ENCODE data around the gene MYH11. TPM values are rescaled to one million over a fixed set of nuclear protein-coding genes. Genes with fewer than 3 reads are reported as not detected.

The MYH11 gene
- polyA plus RNA-seq, 1 donor from 2014 or later = not detected

- Histone ChIP-seq H3K4me2 (ENCODE audit: low read length) (no peak overlapping the region), H3K9me2 (ENCODE audit: insufficient read depth, low read length) (no peaks in the 10 kb centered on the region), H3K27me3 (ENCODE audit: insufficient read depth, low read depth, low read length) (no peaks in the 10 kb centered on the region), H2AFZ (ENCODE audit: low read depth, low read length) (no peak overlapping the region), H3F3A (ENCODE audit: insufficient read depth, low read length, poor library complexity, severe bottlenecking) (no peaks in the 10 kb centered on the region), H3K79me2 (replicated peaks; ENCODE audit: insufficient read depth, low read length) (no peaks in the 10 kb centered on the region), H3K36me3 (ENCODE audit: insufficient read depth, low read length) (no peaks in the 10 kb centered on the region), H4K20me1 (ENCODE audit: insufficient read depth) (no peaks in the 10 kb centered on the region), H3K9ac (ENCODE audit: low read length) (no peak overlapping the region), H3K27ac (ENCODE audit: low read length) (no peak overlapping the region), H3K4me3 (ENCODE audit: low read length) (no peak overlapping the region), H3K9me3 (ENCODE audit: low read length) (no peaks in the 10 kb centered on the region)
- no peak for TF ChIP-seq EZH2 (IDR thresholded peaks at IDR 0.05; ENCODE audit: borderline replicate concordance, insufficient read depth, low read length, poor library complexity, severe bottlenecking)
- TF ChIP-seq EP300 (conservative IDR thresholded peaks at IDR 0.05; ENCODE audit: poor library complexity, severe bottlenecking) = no peak
- TF ChIP-seq TAF1 (IDR thresholded peaks at IDR 0.05; ENCODE audit: low read depth) = no peak
- TF ChIP-seq CTCF (IDR thresholded peaks at IDR 0.05; ENCODE audit: poor library complexity, severe bottlenecking) = no peak
- no peak for TF ChIP-seq SMC3 (conservative IDR thresholded peaks at IDR 0.05; ENCODE audit: poor library complexity)
- TF ChIP-seq MXI1 (conservative IDR thresholded peaks at IDR 0.05; ENCODE audit: poor library complexity, severe bottlenecking) = no peak
- no peak for TF ChIP-seq REST (IDR thresholded peaks at IDR 0.05; ENCODE audit: borderline replicate concordance)
- no peak for TF ChIP-seq POLR2AphosphoS5 (IDR thresholded peaks at IDR 0.05)
- TF ChIP-seq RAD21 (conservative IDR thresholded peaks at IDR 0.05) = no peak
Measured at GRCh38 chr16:15870011-15870410, 13.2 kb upstream of the MYH11 start.

GRCh38 chr16:15866451-15866850 is 9.6 kb upstream of the MYH11 start:
- Histone ChIP-seq H3F3A (ENCODE audit: insufficient read depth, low read length, poor library complexity, severe bottlenecking) (no peaks in the 10 kb centered on the region), H3K27ac (ENCODE audit: low read length) (no peak overlapping the region), H2AFZ (ENCODE audit: low read depth, low read length) (no peak overlapping the region), H3K36me3 (ENCODE audit: insufficient read depth, low read length) (no peaks in the 10 kb centered on the region), H3K9me3 (ENCODE audit: low read length) (no peaks in the 10 kb centered on the region), H3K79me2 (replicated peaks; ENCODE audit: insufficient read depth, low read length) (no peaks in the 10 kb centered on the region), H3K4me3 (ENCODE audit: low read length) (no peak overlapping the region), H3K4me2 (ENCODE audit: low read length) (no peak overlapping the region), H3K9me2 (ENCODE audit: insufficient read depth, low read length) (no peaks in the 10 kb centered on the region), H3K9ac (ENCODE audit: low read length) (no peak overlapping the region), H3K27me3 (ENCODE audit: insufficient read depth, low read depth, low read length) (no peaks in the 10 kb centered on the region), H4K20me1 (ENCODE audit: insufficient read depth) (no peaks in the 10 kb centered on the region)
- TF ChIP-seq MXI1 (conservative IDR thresholded peaks at IDR 0.05; ENCODE audit: poor library complexity, severe bottlenecking) = no peak
- no peak for TF ChIP-seq REST (IDR thresholded peaks at IDR 0.05; ENCODE audit: borderline replicate concordance)
- no peak for TF ChIP-seq RAD21 (conservative IDR thresholded peaks at IDR 0.05)
- TF ChIP-seq POLR2AphosphoS5 (IDR thresholded peaks at IDR 0.05) = no peak
- no peak for TF ChIP-seq EZH2 (IDR thresholded peaks at IDR 0.05; ENCODE audit: borderline replicate concordance, insufficient read depth, low read length, poor library complexity, severe bottlenecking)
- TF ChIP-seq EP300 (conservative IDR thresholded peaks at IDR 0.05; ENCODE audit: poor library complexity, severe bottlenecking) = no peak
- TF ChIP-seq CTCF (IDR thresholded peaks at IDR 0.05; ENCODE audit: poor library complexity, severe bottlenecking) = no peak
- no peak for TF ChIP-seq SMC3 (conservative IDR thresholded peaks at IDR 0.05; ENCODE audit: poor library complexity)
- no peak for TF ChIP-seq TAF1 (IDR thresholded peaks at IDR 0.05; ENCODE audit: low read depth)

Data from neural cell (in vitro differentiated cells).